GM21786 (cell line): ENCODE measurements around the gene TCF15.
A peak's percentile ranks its signal among the peaks of the same experiment; 100 is the strongest.

ENCODE experiments used
- ATAC-seq: cut with Tn5 transposase; IDR thresholded peaks from one replicate; pipeline ENCODE4 v1.9.1; 2021; ENCODE audit not compliant: unreplicated experiment

Gene TCF15

GRCh38 chr20:615514-615913 lies 5.4 kb upstream of the TCF15 start:
- no peak for ATAC-seq

- no peak for ATAC-seq
Measured at GRCh38 chr20:611843-612185, 1.7 kb upstream of the TCF15 start.

- ATAC-seq: no peak
Measured at GRCh38 chr20:611047-611842, 1.1 kb upstream of the TCF15 start.

- ATAC-seq: no peak
Measured at GRCh38 chr20:609371-609964, 641 bp downstream of the TCF15 start.

GRCh38 chr20:608970-609369 lies 1.1 kb downstream of the TCF15 start:
- ATAC-seq: no peak

- no peak for ATAC-seq
Measured at GRCh38 chr20:607476-607875, 2.6 kb downstream of the TCF15 start.

GRCh38 chr20:605237-605636 lies 4.9 kb downstream of the TCF15 start:
- no peak for ATAC-seq

GRCh38 chr20:603116-603640 lies 6.9 kb downstream of the TCF15 start:
- no peak for ATAC-seq

- ATAC-seq: no peak
Measured at GRCh38 chr20:602111-602970, 7.8 kb downstream of the TCF15 start.

- ATAC-seq: no peak
Measured at GRCh38 chr20:600736-601135, 9.4 kb downstream of the TCF15 start.

GRCh38 chr20:600141-600540 lies 10.0 kb downstream of the TCF15 start:
- ATAC-seq: no peak

- no peak for ATAC-seq
Measured at GRCh38 chr20:598133-598850, 11.8 kb downstream of the TCF15 start.

- no peak for ATAC-seq
Measured at GRCh38 chr20:597560-597959, 12.5 kb downstream of the TCF15 start.

GRCh38 chr20:595330-596308 lies 14.5 kb downstream of the TCF15 start:
- no peak for ATAC-seq

- no peak for ATAC-seq
Measured at GRCh38 chr20:592506-592905, 17.6 kb downstream of the TCF15 start.

- no peak for ATAC-seq
Measured at GRCh38 chr20:591941-592340, 18.2 kb downstream of the TCF15 start.

GRCh38 chr20:588932-589672 lies 21.0 kb downstream of the TCF15 start:
- ATAC-seq: peak; percentile 82

GRCh38 chr20:588476-588875 lies 21.6 kb downstream of the TCF15 start:
- ATAC-seq: no peak

- no peak for ATAC-seq
Measured at GRCh38 chr20:584971-585301, 25.2 kb downstream of the TCF15 start.
